Glomerular visceral epithelial cell (primary cell): ENCODE results near the gene CPZ.
"Not testable (repeated sequence)": the region's sequence is repeated elsewhere in the genome, so short reads cannot be mapped to it uniquely, and the experiment has no call there.

Source experiments
- DNase-seq: peaks from one replicate; pipeline ENCODE4 v3.0.0-alpha.2; 2016; ENCODE audit errors: extremely low spot score

CPZ gene

DNA sequence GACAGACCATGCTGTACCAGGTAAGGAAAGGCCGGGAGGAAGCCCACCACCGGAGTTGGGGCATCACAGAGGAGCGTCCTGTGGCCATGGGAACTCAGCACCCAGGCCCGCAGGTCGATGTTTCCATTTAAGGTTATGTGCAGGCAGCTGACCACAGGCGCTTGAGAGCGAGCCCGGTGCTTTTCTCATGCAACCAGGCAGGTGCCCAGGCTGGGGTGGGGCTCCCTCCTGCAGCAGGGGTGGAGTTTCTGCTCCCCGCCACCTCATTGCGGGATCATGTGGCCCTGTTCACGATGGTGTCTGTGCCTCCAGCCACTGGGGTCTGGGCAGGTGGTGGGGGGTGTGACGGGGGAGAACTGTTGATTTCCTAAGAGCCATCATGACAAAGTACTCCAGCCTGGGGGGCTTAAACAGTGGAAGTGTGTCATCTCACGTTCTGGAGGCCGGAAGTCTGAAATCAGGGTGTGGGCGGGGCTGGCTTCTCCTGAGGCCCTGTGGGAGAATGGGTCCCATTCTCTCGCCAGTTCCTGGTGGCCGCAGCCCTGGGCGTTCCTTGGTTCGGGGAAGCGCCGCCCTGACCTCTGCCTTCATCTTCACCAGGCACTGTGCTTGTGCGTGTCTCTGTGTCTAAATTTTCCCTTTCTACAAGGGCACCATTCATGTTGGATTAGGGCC, 60.9 kb downstream of the CPZ start:
- DNase-seq, result no peak

DNA sequence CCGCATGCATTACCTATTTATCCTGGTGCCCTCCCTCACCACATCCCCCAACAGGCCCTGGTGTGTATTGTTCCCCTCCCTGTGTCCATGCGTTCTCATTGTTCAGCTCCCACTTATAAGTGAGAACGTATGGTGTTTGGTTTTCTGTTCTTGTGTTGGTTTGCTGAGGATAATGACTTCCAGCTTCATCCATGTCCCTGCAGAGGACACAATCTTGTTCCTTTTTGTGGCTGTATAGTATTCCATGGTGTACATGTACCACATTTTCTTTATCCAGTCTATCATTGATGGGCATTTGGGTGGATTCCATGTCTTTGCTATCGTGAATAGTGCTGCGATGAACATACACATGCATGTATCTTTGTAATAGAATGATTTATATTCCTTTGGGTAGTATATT, 61.6 kb downstream of the CPZ start:
- not testable (repeated sequence) for DNase-seq

DNA sequence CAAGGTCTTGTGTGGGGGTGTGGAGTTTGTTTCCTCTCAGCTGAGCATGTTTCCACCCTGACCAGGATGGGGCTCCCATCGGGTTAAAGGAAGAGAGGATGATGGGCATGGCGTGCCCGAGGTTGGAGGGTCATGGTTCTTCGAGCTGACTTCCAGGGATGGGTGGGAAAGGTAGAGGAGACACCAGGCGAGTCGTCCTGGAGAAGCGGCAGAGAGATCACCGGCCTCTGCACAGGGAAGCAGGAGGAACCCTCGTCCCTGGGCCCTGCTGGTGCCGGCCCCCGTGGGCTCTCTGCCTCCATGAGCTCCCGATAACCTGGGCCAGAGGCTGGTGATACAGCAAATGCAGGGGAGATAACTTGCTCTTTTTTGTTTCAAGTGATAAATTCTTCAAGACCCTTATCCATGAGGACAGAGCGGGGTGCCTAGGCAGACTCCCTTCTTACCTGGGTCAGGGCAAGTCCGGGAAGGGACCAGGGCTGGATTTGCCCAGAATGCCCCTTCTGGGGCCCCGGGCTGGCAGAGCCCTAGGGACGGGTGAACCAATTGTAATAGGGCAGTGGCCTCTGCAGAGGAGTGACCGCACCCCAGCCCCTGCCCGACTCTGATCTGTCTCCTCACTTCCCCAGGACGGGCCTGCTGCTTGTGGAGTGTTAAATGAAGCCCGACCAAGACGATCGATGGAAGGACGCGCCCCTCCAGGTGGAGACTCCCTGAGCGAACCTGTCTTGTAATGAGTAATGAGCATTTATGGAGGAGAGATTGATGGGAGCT, 63.0 kb downstream of the CPZ start:
- DNase-seq, result no peak

DNA sequence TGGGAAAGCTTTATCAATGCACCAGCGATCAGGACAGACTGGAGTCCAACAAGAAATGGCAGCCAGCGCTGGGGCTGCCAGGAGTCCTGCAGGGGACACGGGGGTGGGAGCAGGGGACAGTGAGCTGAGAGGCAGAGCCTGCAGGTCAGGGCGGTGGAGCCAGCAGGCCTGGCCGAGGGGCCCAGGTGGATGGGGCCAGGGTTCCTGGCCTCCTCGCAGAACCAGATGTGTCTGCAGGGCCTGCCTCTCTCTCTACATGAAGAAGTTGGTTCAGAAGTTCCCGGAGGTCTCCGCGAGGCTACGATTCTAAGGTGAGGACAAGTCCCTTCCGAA, 63.6 kb downstream of the CPZ start:
- DNase-seq, result no peak

DNA sequence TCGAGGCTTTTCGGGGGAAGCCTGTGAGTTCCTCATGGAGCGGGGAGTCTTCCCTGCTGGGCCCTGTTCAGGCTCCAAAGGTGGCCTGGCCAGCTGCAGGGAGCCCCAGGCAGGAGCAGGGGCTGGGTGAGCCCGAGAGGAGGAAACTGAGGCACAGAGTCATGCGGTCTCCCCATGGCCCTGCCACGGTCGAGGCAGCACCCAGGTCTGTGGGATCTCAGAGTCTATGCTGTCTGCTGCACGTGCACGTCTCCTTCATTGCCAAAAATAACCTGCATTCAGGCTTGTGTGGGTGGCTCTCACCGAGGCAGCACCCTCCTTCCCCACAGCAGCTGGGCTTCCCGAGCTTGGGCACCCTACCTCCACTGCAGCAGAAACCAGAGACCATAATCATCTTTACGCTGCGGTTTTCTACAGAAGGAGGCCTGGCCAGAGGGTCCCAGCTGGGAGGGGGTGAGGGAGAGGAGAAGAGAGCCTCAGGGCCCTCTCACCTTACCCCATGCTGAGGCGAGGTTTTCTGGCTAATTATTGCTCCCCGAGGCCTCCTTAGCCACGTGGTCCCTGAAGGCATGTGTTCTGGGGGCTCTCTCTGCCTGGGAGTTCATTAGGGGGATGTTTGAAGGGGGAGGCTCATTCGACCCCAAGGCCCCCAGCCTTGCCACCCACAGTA, 64.3 kb downstream of the CPZ start:
- no peak for DNase-seq

DNA sequence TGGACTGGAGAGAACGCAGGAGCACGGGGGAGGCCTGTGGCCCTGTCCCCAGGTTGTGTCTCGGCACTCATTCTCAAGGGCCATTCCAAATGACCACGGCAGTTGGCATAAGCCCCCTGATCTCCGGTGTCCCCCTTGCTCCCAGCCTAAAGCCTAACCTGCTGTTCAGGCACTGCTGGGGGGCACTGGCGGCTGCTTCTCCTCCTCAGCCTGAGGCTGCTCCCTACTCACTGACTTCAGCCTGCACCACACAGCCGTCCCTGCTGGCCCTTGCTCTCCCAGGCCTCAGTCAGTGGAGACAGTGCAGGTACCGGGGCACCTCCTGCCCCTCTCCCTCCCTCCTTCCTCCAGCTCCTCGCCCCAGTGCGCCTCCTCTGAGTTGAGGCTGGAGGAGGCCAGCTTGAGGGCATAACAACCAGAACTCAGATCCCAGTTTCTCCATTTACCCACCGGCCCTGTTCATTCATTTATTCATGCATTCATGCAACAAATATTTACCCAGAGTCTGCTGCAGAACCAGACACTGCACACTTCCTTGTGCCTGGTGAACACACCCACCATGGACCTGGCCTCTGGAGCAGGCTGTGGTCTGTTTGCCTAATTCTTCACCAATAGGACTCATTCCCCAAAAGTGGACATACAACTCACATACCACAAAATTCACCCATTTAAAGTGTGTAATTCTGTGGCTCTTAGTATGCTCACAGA, 65.0 kb downstream of the CPZ start:
- DNase-seq, result no peak

DNA sequence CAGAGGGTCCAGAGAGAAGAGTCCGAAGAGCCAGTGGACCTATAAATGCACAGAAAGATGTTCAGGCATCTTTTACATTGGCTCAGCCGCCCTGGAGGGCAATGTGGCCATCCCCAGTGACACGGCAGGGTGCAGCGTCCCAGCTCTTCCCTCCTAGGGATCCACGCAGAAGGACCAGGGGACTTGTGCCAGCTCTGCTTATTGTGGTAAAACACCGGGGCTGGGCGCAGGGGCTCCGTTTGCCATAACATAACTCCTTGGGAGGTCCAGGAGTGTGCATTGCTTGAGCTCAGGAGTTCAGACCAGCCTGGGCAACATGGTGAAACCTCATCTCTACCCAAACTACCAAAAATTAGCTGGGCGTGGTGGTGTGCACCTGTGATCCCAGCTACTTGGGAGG, 70.2 kb downstream of the CPZ start:
- no peak for DNase-seq

DNA sequence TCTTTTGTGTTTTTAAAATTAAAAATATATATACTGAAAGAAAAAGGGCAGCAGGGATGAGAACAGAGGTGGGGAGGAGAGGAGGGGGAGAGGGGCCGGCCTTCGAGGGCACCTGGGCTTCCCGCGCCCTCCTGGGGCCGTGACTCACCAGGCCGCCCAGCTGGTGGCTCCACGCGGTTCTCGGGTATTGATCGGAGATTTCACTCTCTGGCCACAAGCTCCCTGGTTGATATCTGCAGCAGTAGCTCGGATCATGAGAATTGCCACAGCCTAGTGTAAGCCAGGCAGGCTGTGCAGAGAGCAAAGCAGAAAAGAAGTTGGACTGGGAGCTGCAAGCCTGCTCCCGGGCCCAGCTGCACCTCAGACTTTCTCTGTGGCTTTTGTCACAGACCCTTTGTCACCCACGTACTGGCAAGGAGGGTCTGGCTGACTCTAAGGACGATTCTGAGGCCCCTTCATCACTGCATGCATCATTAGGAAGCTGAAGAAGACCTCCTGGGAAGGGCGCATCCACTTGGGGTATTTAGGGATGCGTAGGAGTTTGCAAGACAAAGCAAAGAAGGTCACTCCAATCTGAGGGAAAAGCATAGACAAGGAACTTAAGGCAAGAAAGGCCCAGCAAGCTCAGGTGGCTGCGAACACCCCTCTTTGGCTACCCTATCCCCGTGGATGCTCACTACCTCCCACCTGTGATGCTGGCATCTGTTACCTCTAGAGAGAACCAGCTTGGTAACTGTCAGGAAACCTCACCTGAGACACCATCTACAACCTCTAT, 71.7 kb downstream of the CPZ start:
- DNase-seq, result no peak

DNA sequence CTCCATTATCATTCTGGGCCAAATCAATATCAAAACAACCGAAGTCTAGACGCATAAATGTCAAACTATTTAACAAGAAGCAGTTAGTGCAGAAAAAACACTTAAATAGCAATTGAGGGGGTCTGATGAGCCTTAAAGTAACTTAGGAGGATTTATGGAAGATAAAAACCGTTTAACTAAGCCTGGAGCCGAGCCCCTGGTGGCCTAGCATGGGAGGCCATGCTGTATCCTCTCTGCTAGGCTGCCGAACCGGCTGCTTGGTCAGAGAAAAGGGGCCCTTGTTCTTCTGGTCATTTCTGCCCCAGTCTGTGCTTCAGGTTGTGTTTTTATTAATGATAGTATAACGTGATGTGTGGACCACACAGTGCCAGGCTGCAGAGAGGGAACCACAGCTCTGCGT, 72.4 kb downstream of the CPZ start:
- DNase-seq, result no peak

DNA sequence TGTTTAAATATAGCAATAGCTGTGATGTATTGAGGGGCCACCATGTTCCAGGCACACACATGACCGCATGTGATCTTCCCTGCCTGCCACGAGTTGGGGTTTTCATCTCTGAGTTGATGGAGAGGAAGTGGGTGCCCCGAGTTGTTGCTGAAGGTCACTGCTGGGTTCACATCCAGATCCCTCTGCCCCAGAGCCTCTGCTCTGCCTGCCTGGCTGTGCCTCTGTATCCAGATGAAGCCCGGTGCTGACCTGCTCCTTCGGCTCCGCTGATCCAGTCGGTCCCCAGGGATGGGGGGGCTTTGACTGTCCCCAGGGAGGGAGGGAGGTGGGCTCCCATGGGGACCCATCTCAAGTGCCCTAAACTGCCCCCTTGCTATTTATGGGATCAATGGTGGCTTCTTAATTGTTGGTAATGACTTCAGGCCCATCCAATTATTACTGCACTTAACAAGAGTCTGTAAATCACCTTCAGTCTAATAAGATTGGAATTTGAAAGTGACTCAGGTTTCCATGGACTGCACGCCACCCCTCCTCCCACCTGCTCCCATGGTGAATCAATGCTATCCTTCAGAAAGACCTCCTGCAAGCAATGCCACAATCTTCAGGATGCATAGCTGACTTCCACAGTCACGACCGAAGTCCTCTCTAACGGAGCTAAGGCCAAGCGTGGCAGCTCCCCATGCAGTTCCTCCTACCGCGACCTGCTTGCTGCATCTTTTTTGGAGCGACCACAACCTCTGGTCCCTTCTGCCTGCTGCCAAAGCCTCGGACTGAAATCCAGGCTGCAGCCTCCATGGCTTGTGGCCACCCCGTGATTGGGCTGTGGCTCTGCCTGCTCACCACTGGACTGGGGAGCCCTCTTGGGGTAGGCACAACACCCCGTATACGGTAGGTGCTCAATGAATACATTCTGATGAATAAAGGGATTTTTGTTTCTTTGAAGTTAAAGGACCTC, 73.1 kb downstream of the CPZ start:
- peak; percentile 24 for DNase-seq

DNA sequence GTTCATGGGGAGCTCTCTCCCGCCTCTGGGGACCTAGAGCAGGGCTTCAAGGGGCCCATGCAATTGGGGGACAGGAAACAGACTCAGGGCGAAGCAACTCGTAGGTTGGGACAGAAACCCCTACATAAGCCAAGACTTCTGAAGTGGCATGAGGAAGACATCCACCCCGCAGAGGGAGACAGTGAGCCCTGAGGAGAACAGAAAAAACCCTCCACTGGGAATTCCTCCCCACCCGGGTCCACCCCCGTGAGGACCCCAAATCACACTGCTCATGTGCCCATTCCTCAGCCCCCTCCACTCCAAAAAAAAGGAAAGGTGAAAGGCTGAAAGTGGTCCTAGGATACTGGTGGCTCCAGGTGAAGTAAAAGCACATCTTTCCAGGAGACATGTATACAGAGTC, 74.0 kb downstream of the CPZ start:
- DNase-seq, result no peak
